HG02970 (cell line): ENCODE results near the gene ATP6V0A4.
"Not testable (repeated sequence)": the region's sequence is repeated elsewhere in the genome, so short reads cannot be mapped to it uniquely, and the experiment has no call there.

ENCODE experiments used
- ATAC-seq: cut with Tn5 transposase; IDR thresholded peaks from one replicate; pipeline ENCODE4 v1.9.1; 2021; ENCODE audit warnings: mild to moderate bottlenecking, moderate library complexity, moderate number of reproducible peaks; ENCODE audit not compliant: unreplicated experiment, low FRiP score

The ATP6V0A4 gene

GRCh38 chr7:138753150-138753518 is 44.9 kb downstream of the ATP6V0A4 start:
- ATAC-seq: no peak

GRCh38 chr7:138752518-138753149 is 45.4 kb downstream of the ATP6V0A4 start:
- ATAC-seq: peak; percentile 52

- ATAC-seq: no peak
These were observed 47.0 kb downstream of the ATP6V0A4 start for GRCh38 chr7:138750901-138751464.

- no peak for ATAC-seq
These were observed 47.5 kb downstream of the ATP6V0A4 start for GRCh38 chr7:138750473-138750872.

GRCh38 chr7:138749960-138750359 is 48.0 kb downstream of the ATP6V0A4 start:
- no peak for ATAC-seq

GRCh38 chr7:138748666-138749065 is 49.3 kb downstream of the ATP6V0A4 start:
- ATAC-seq: no peak

- ATAC-seq: no peak
These were observed 51.9 kb downstream of the ATP6V0A4 start for GRCh38 chr7:138746073-138746472.

- ATAC-seq: no peak
These were observed 52.8 kb downstream of the ATP6V0A4 start for GRCh38 chr7:138745189-138745588.

- ATAC-seq: no peak
These were observed 56.6 kb downstream of the ATP6V0A4 start for GRCh38 chr7:138741453-138741735.

GRCh38 chr7:138739859-138740258 is 58.1 kb downstream of the ATP6V0A4 start:
- no peak for ATAC-seq

GRCh38 chr7:138738551-138739335 is 59.3 kb downstream of the ATP6V0A4 start:
- no peak for ATAC-seq

- ATAC-seq: no peak
These were observed 59.9 kb downstream of the ATP6V0A4 start for GRCh38 chr7:138738114-138738513.

- no peak for ATAC-seq
These were observed 62.6 kb downstream of the ATP6V0A4 start for GRCh38 chr7:138735399-138735798.

GRCh38 chr7:138731733-138732132 is 66.3 kb downstream of the ATP6V0A4 start:
- ATAC-seq: not testable (repeated sequence)

GRCh38 chr7:138729444-138729843 is 68.6 kb downstream of the ATP6V0A4 start:
- no peak for ATAC-seq

- no peak for ATAC-seq
These were observed 70.5 kb downstream of the ATP6V0A4 start for GRCh38 chr7:138727336-138728099.

- no peak for ATAC-seq
These were observed 71.7 kb downstream of the ATP6V0A4 start for GRCh38 chr7:138726288-138726687.

- no peak for ATAC-seq
These were observed 77.7 kb downstream of the ATP6V0A4 start for GRCh38 chr7:138720286-138720685.

- no peak for ATAC-seq
These were observed 81.1 kb downstream of the ATP6V0A4 start for GRCh38 chr7:138716889-138717288.

- ATAC-seq: no peak
These were observed 84.8 kb downstream of the ATP6V0A4 start for GRCh38 chr7:138713191-138713590.

- ATAC-seq: no peak
These were observed 85.3 kb downstream of the ATP6V0A4 start for GRCh38 chr7:138712652-138713051.
